Gastroesophageal sphincter (tissue), 4 donors: Measurements from ENCODE around the gene PET117. TPM values are rescaled to one million over a fixed set of nuclear protein-coding genes. Genes with fewer than 3 reads are reported as not detected.

Source experiments
- ATAC-seq: fragments of 150-250 bp; one replicate; pipeline ENCODE4 v1.9.1; 2016; ENCODE audit warnings: mild to moderate bottlenecking, moderate library complexity
- H3K27ac ChIP-seq, 4 donors: fragments of 200-600 bp; sonication (generic) in 3 of 4; 1 replicate in 3 of 4; 2 replicates in 1 of 4; pipeline ENCODE4 v1.5.1; 2016 to 2019
- H3K27me3 ChIP-seq: fragments of 200-600 bp; sonication (generic); one replicate; pipeline ENCODE4 v1.5.1; 2019
- H3K36me3 ChIP-seq, 2 donors: fragments of 200-600 bp; sonication (generic); one replicate each; pipeline ENCODE4 v1.5.1; 2019; ENCODE audit warnings: control low read depth in 1 of 2
- H3K4me1 ChIP-seq, 3 donors: fragments of 200-600 bp; sonication (generic); 1 replicate in 2 of 3; 2 replicates in 1 of 3; pipeline ENCODE4 v1.5.1; 2016 to 2019; ENCODE audit warnings: control low read depth in 2 of 3
- H3K4me3 ChIP-seq, 2 donors: fragments of 200-600 bp; sonication (generic); one replicate each; pipeline ENCODE4 v1.5.1; 2019; ENCODE audit warnings: mild to moderate bottlenecking in 1 of 2, moderate library complexity in 1 of 2
- H3K9me3 ChIP-seq, 3 donors: fragments of 200-600 bp; sonication (generic); one replicate each; pipeline ENCODE4 v1.5.1; 2017 to 2019; ENCODE audit warnings: control low read depth in 2 of 3
- CTCF ChIP-seq, 4 experiments: fragments of 200-600 bp in 2 of 4; fragments of 450-650 bp in 2 of 4; sonication (generic) in 1 of 4; IDR thresholded peaks; one replicate each; pipeline ENCODE4 v1.5.1; 2017 to 2019; ENCODE audit warnings: antibody characterized with exemption in 4 of 4, mild to moderate bottlenecking in 2 of 4, moderate library complexity in 2 of 4
- EP300 ChIP-seq: sonication (generic); formaldehyde crosslinking; IDR thresholded peaks from one replicate; pipeline ENCODE4 v1.6.1; 2017; ENCODE audit warnings: antibody characterized with exemption, mild to moderate bottlenecking
- POLR2A ChIP-seq, 2 donors: fragments of 450-650 bp; IDR thresholded peaks; one replicate each; pipeline ENCODE4 v1.6.1; 2017; ENCODE audit warnings: antibody characterized with exemption in 2 of 2, mild to moderate bottlenecking in 2 of 2, moderate library complexity in 1 of 2
- POLR2AphosphoS5 ChIP-seq: sonication (generic); formaldehyde crosslinking; IDR thresholded peaks from one replicate; pipeline ENCODE4 v1.6.1; 2017; ENCODE audit warnings: antibody characterized with exemption
- WGBS, 2 donors: methylation state at CpG; one replicate each; pipeline ENCODE4 v1.1.5; 2018; ENCODE audit warnings: low coverage in 1 of 2; 5-methylcytosine and 5-hydroxymethylcytosine counted together
- total RNA-seq, 4 donors: library from RNA; depleted of rRNA; stranded (reverse); fragments of >200 nt; gene quantifications; one replicate each; pipeline ENCODE4 v1.1.0, GENCODE V29; 2016

The PET117 gene
- total RNA-seq, 4 donors from 2014 or later = 22.3 to 38.9 (median 23.9) TPM

DNA sequence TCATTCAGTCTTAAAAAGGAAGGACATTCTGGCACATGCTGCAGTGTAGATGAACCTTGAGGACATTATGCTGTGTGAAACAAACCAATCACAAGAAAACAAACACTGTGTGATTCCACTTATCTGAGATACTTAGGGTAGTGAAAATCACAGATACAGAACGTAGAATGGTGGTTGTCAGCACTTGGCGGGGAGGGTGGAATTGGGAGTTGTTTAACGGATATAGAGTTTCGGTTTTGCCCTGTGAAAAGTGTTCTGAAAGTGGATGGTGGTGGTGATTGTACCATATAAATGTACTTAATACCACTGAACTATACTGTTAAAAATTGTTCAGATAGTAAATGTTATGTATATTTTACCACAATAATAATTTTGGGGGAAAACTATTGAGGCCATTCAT, 18.4 kb downstream of the PET117 start:
- no peak for ATAC-seq
- TF ChIP-seq EP300 (no peak), POLR2AphosphoS5 (no peak), POLR2A (IDR thresholded peaks at IDR 0.05) (no peak), CTCF (IDR thresholded peaks at IDR 0.05) (no peak)
- H3K36me3 ChIP-seq = peaks cover 0 to 81% of the 10 kb centered on the region in 2 donors

DNA sequence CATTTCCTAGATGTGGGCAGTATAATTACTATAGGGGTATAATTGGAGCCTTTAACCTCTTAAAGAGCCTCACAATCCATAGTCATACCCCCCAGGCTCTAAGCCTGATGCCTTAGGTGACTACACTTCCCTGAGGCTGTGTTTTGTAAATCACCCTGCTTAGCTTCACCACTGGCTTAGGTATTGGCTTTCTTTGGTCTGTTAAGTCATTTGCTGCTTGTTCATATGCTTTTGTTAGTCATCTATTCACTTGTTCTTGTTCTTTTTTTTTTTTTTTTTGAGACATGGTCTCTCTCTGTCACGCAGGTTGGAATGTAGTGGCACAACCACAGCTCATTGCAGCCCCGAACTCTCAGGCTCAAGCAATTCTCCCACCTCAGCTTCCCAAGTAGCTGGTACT, 26.7 kb downstream of the PET117 start:
- peaks cover 0 to 25% (median 0%) of the 10 kb centered on the region in 3 donors for H3K4me1 ChIP-seq
- 83 to 88% methylated on average over 1 to 2 of the region's 2 CpGs for WGBS, 2 donors
- peaks cover 0 to 57% of the 10 kb centered on the region in 2 donors for H3K36me3 ChIP-seq

More for the DNA sequence above, 18.4 kb downstream of the PET117 start:
- H3K9me3 ChIP-seq = no peaks in the 10 kb centered on the region
- no peaks in the 10 kb centered on the region for H3K27me3 ChIP-seq
- no peaks in the 10 kb centered on the region for H3K4me1 ChIP-seq
- WGBS, 2 donors = 91 to 100% methylated on average over 4 of the region's 4 CpGs
- H3K4me3 ChIP-seq = no peak overlapping the region
- H3K27ac ChIP-seq = no peak overlapping the region

GRCh38 chr20:18165553-18165952, 27.9 kb downstream of the PET117 start:
- Histone ChIP-seq H3K27ac (peak overlapping the region in 2 of 4 donors; percentile 44 to 57), H3K9me3 (no peaks in the 10 kb centered on the region), H3K4me3 (no peak overlapping the region), H3K4me1 (peaks cover 0 to 25% (median 0%) of the 10 kb centered on the region in 3 donors), H3K27me3 (no peaks in the 10 kb centered on the region), H3K36me3 (peaks cover 0 to 52% of the 10 kb centered on the region in 2 donors)
- no peak for TF ChIP-seq EP300
- TF ChIP-seq POLR2AphosphoS5 = no peak
- TF ChIP-seq POLR2A (IDR thresholded peaks at IDR 0.05) = no peak
- no CpG with 5 or more reads among the region's 3 CpGs for WGBS, 2 donors
- no peak for ATAC-seq

More for the DNA sequence above, 26.7 kb downstream of the PET117 start:
- Histone ChIP-seq H3K27me3 (no peaks in the 10 kb centered on the region), H3K4me3 (no peak overlapping the region), H3K9me3 (no peaks in the 10 kb centered on the region), H3K27ac (no peak overlapping the region)
- TF ChIP-seq CTCF (IDR thresholded peaks at IDR 0.05) = no peak
- TF ChIP-seq EP300 = no peak
- no peak for TF ChIP-seq POLR2AphosphoS5
- no peak for TF ChIP-seq POLR2A (IDR thresholded peaks at IDR 0.05)
- no peak for ATAC-seq

DNA sequence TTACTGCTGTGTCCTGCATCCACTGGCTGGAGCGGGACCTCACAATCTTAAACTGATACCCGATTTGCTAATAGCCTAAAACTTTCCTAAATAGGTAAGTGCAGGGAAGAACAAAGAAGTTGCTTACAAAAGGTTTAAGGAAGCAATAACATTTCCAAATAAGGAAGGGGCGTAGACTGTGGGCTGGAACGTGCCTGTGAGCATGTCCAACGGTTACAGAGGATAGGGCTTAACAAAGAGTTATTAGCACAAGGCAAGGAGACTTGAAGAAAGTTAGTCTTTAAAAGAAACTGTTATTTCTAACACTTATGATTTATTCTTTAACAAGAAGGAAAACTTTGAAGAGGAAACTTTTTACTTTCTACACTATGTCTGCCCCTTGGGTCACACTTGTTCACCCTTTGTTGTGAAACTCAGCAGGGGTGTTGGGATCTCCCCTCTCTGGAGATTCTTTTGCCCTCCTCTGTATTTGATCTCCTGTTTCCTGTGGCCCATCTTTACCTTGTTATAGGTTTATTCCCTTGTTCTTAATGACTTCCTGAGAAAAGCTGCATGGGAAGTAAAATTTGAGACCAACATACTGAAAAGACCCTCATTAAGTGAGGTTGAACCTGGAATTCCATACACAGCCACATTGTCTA, 28.7 kb downstream of the PET117 start:
- H3K4me1 ChIP-seq = peaks cover 0 to 25% (median 0%) of the 10 kb centered on the region in 3 donors
- H3K36me3 ChIP-seq = peaks cover 0 to 52% of the 10 kb centered on the region in 2 donors
- H3K27ac ChIP-seq = peak overlapping the region in 2 of 4 donors; percentile 52 to 57
- no peak overlapping the region for H3K4me3 ChIP-seq
- H3K9me3 ChIP-seq = no peaks in the 10 kb centered on the region
- H3K27me3 ChIP-seq = no peaks in the 10 kb centered on the region
- no peak for ATAC-seq
- TF ChIP-seq CTCF (IDR thresholded peaks at IDR 0.05) = no peak
- WGBS, 2 donors = 56 to 57% methylated on average over 3 to 5 of the region's 5 CpGs

DNA sequence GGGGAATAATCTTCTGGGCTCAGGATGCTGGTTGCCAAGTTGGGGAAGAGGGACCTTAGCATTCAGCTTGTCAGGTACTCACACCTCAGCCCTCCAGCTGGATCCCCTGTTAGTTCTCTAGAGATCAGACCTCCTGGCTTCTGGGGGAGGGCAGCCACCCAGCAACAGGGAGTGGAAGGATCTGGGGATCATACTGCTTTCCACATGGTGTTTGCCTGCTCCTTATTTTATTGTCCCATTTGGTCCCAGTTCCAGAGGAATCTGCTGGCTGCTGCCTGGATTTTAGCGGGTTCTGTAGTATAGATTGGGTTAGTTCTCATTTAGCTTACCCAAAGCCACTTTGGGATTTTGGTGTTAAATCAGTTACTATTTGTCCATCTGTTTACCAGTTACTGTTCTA, 29.3 kb downstream of the PET117 start:
- H3K36me3 ChIP-seq = peaks cover 0 to 50% of the 10 kb centered on the region in 2 donors
- H3K4me3 ChIP-seq = no peak overlapping the region
- H3K4me1 ChIP-seq = peaks cover 0 to 25% (median 0%) of the 10 kb centered on the region in 3 donors
- no peaks in the 10 kb centered on the region for H3K27me3 ChIP-seq
- no peak for ATAC-seq
- H3K9me3 ChIP-seq = no peaks in the 10 kb centered on the region
- TF ChIP-seq POLR2A (IDR thresholded peaks at IDR 0.05) (no peak), CTCF (IDR thresholded peaks at IDR 0.05) (no peak), EP300 (no peak), POLR2AphosphoS5 (no peak)
- 100% methylated on average over 1 of the region's 1 CpG for WGBS, 2 donors
- H3K27ac ChIP-seq = peak overlapping the region in 2 of 4 donors; percentile 52 to 57
